Stomach (tissue), 4 donors: Measurements from ENCODE around the gene CCDC88C.

ENCODE experiments used
- CTCF ChIP-seq, 7 experiments: fragments of 450-650 bp in 4 of 7; fragments of 200-600 bp in 3 of 7; sonication (generic) in 3 of 7; IDR thresholded peaks; one replicate each; pipeline ENCODE4 v1.5.1; 2016 to 2019; ENCODE audit warnings: antibody characterized with exemption in 7 of 7, control low read depth in 2 of 7, mild to moderate bottlenecking in 1 of 7
- EP300 ChIP-seq: sonication (generic); formaldehyde crosslinking; IDR thresholded peaks from one replicate; pipeline ENCODE4 v1.6.1; 2017; ENCODE audit warnings: antibody characterized with exemption
- POLR2A ChIP-seq, 4 donors: fragments of 450-650 bp; IDR thresholded peaks; one replicate each; pipeline ENCODE4 v1.6.1; 2016; ENCODE audit warnings: antibody characterized with exemption in 4 of 4, control low read depth in 2 of 4, mild to moderate bottlenecking in 1 of 4, moderate library complexity in 1 of 4
- POLR2AphosphoS5 ChIP-seq, 3 donors: sonication (generic); formaldehyde crosslinking; IDR thresholded peaks; one replicate each; pipeline ENCODE4 v1.6.1; 2016; ENCODE audit warnings: antibody characterized with exemption in 3 of 3

GRCh38 chr14:91406982-91407381, 10.6 kb downstream of the CCDC88C start:
- TF ChIP-seq CTCF (IDR thresholded peaks at IDR 0.05) (no peak), POLR2A (IDR thresholded peaks at IDR 0.05) (no peak), EP300 (no peak), POLR2AphosphoS5 (IDR thresholded peaks at IDR 0.05) (no peak)
